Fibroblast of lung (primary cell): ENCODE measurements around the gene ZNF281.

ENCODE experiments used
- EZH2 ChIP-seq: IDR thresholded peaks from 2 replicates; pipeline ENCODE4 v1.5.1; 2012; ENCODE audit warnings: low read length, control low read depth, mild to moderate bottlenecking; ENCODE audit errors: missing control alignments
- TF ChIP-seq, protein P1 (sequence below), 2 donors: IDR thresholded peaks in 1 of 2; conservative IDR thresholded peaks in 1 of 2; 1 replicate in 1 of 2; 2 replicates in 1 of 2; pipeline ENCODE4 v1.5.1; 2011 to 2012; ENCODE audit warnings: low read length in 2 of 2, control low read depth in 1 of 2, inconsistent platforms in 1 of 2, low read depth in 1 of 2, mild to moderate bottlenecking in 1 of 2

DNA sequence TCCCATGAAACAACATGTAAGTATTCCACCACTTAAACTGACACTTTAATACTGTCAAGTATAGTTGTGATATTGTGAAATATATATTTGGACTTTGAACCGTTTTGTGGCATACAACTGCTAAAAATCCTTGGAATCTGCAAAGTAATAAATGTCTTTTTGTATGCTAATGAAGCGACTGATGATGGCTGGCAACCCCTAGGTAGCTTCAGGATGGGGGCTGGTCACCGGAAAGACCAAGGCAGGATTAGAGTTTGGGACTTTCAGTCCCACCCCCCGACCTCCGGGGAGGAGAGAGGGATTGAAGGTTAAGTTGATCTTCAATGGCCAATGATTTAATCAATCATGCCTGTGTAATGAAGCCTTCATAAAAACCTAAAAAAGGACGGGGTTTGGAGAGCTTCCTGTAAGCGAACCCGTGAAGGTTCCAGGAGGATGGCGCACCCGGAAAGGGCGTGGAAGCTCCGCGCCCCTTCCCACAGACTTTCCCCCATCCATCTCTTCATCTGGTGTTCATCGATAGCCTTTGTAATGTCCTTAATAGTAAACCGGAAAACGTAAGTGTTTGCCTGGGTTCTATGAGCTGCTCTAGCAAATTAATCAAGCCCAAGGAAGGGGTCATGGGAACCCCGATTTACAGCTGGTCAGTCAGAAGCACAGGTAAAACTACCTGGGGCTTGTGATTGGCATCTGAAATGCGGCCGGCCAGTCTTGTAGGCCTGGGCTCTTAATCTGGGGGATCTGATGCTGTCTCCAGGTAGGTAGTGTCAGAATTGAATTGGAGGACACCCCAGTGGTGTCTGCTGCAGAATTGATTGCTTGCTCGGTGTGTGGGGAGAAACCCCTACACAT, 1.8 kb upstream of the ZNF281 start:
- TF ChIP-seq, protein P1, sequence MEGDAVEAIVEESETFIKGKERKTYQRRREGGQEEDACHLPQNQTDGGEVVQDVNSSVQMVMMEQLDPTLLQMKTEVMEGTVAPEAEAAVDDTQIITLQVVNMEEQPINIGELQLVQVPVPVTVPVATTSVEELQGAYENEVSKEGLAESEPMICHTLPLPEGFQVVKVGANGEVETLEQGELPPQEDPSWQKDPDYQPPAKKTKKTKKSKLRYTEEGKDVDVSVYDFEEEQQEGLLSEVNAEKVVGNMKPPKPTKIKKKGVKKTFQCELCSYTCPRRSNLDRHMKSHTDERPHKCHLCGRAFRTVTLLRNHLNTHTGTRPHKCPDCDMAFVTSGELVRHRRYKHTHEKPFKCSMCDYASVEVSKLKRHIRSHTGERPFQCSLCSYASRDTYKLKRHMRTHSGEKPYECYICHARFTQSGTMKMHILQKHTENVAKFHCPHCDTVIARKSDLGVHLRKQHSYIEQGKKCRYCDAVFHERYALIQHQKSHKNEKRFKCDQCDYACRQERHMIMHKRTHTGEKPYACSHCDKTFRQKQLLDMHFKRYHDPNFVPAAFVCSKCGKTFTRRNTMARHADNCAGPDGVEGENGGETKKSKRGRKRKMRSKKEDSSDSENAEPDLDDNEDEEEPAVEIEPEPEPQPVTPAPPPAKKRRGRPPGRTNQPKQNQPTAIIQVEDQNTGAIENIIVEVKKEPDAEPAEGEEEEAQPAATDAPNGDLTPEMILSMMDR (conservative IDR thresholded peaks at IDR 0.05 in 1 of 2, IDR thresholded peaks at IDR 0.05 in 1 of 2; ENCODE audit: low read depth in 1 of 2, low read length in 2 of 2), result no peak
- TF ChIP-seq EZH2, result no peak
